Stomach (tissue), 4 donors: ENCODE measurements around the gene ARID2.

ENCODE experiments used
- CTCF ChIP-seq, 7 experiments: fragments of 450-650 bp in 4 of 7; fragments of 200-600 bp in 3 of 7; sonication (generic) in 3 of 7; IDR thresholded peaks; one replicate each; pipeline ENCODE4 v1.5.1; 2016 to 2019; ENCODE audit warnings: antibody characterized with exemption in 7 of 7, control low read depth in 2 of 7, mild to moderate bottlenecking in 1 of 7
- POLR2A ChIP-seq, 4 donors: fragments of 450-650 bp; IDR thresholded peaks; one replicate each; pipeline ENCODE4 v1.6.1; 2016; ENCODE audit warnings: antibody characterized with exemption in 4 of 4, control low read depth in 2 of 4, mild to moderate bottlenecking in 1 of 4, moderate library complexity in 1 of 4
- POLR2AphosphoS5 ChIP-seq, 3 donors: sonication (generic); formaldehyde crosslinking; IDR thresholded peaks; one replicate each; pipeline ENCODE4 v1.6.1; 2016; ENCODE audit warnings: antibody characterized with exemption in 3 of 3

GRCh38 chr12:45886685-45887084 is 157.2 kb downstream of the ARID2 start:
- TF ChIP-seq POLR2AphosphoS5 (IDR thresholded peaks at IDR 0.05) (no peak), CTCF (IDR thresholded peaks at IDR 0.05) (no peak), POLR2A (IDR thresholded peaks at IDR 0.05) (no peak)
